Measurements from ENCODE around the gene IPO13. TPM values are rescaled to one million over a fixed set of nuclear protein-coding genes. Genes with fewer than 3 reads are reported as not detected.

The IPO13 gene
- total RNA-seq, 8 experiments from 2014 or later: 21.1 to 30.4 (median 26.7) TPM

- ATAC-seq (replicated peaks in 6 of 8): no peak
- no peak overlapping the region for H3K27ac ChIP-seq
- in situ Hi-C loops (cut with MboI; ENCODE audit: low pct_unique_long_range_greater_than_20kb in 2 of 9, low sequenced_read_pairs in 9 of 9, unreplicated experiment in 9 of 9): no loop called here
- H3K4me1 ChIP-seq (replicated peaks in 1 of 2): peaks cover 16 to 20% of the 10 kb centered on the region in 2 donors
- no peak overlapping the region for H3K4me3 ChIP-seq
- 84 to 100% (median 92%) methylated on average over 3 to 7 of the region's 17 CpGs; no CpG with 5 or more reads in 6 of the 10 experiments for WGBS, 10 experiments
Measured at GRCh38 chr1:43971336-43971980, 24.7 kb downstream of the IPO13 start.

- peaks cover 28 to 43% of the 10 kb centered on the region in 2 donors for H3K4me1 ChIP-seq (replicated peaks in 1 of 2)
- 34 to 86% (median 55%) methylated on average over 1 to 9 of the region's 9 CpGs for WGBS, 10 experiments
- in situ Hi-C loops (cut with MboI; ENCODE audit: low pct_unique_long_range_greater_than_20kb in 2 of 9, low sequenced_read_pairs in 9 of 9, unreplicated experiment in 9 of 9): no loop called here
Measured at GRCh38 chr1:43973981-43974442, 27.3 kb downstream of the IPO13 start.

GRCh38 chr1:43974443-43975248 lies 27.9 kb downstream of the IPO13 start, which contains the start of gene ATP6V0B:
TSS of gene ATP6V0B (plus strand) at chr1:43974960. CDS start at chr1:43975041, 81 bp downstream.
- in situ Hi-C loops (cut with MboI; ENCODE audit: low pct_unique_long_range_greater_than_20kb in 2 of 9, low sequenced_read_pairs in 9 of 9, unreplicated experiment in 9 of 9): no loop called here
- Histone ChIP-seq H3K4me1 (replicated peaks in 1 of 2) (peaks cover 28 to 41% of the 10 kb centered on the region in 2 donors), H3K4me3 (peak within 1 kb of the TSS; percentile 69 to 92 (median 78)), H3K27ac (peak within 1 kb of the TSS; percentile 82 to 88)
- peak; percentile 62 to 80 (median 70) for ATAC-seq (replicated peaks in 6 of 8)
- WGBS, 10 experiments: 0 to 1% (median 0%) methylated on average over 2 to 26 of the region's 93 CpGs; no CpG with 5 or more reads in 6 of the 10 experiments

More at GRCh38 chr1:43973981-43974442, 27.3 kb downstream of the IPO13 start:
- no peak for ATAC-seq (replicated peaks in 6 of 8)
- Histone ChIP-seq H3K27ac (peak overlapping the region in 1 of 2 donors; percentile 88), H3K4me3 (peak overlapping the region; percentile 69 to 92 (median 78))

DNA sequence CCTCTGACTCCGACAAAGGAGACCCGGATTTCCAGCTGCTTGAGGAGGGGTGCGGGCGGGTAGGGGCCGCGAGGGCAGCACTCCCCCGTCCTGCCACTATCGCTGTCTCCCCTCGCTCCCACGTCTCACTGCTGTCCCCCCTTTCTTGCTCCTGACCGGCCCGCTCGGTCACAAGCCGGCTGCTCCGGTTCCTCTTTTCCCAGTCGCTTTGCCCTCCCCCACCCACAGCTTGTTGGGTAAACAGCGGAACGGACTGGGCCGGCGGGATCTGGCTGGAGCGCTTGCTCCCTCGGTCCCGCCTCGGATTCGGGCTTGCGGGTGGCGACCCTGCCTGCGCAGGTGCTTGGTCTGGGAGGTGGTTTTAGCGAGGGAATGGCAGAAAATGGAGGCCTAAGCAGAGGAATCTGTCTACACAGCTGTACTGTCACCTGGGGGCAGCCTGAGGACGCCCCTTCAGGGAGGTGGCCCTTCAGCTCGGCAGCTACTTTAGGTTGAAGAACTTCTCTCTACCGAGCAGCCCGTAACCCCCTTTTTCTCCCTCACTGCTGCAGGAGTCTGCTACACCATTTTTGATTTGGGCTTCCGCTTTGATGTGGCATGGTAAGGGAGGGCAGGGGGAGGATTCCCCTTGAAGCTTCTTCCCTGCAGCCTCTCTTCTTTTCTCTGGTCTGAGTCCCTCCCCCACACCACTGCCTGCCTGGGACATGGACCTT lies 28.7 kb downstream of the IPO13 start:
- Histone ChIP-seq H3K4me3 (peak overlapping the region; percentile 69 to 92 (median 78)), H3K4me1 (replicated peaks in 1 of 2) (peaks cover 33 to 45% of the 10 kb centered on the region in 2 donors), H3K27ac (peak overlapping the region; percentile 82 to 88)
- in situ Hi-C loops (cut with MboI; ENCODE audit: low pct_unique_long_range_greater_than_20kb in 2 of 9, low sequenced_read_pairs in 9 of 9, unreplicated experiment in 9 of 9): no loop called here
- 0 to 17% (median 5%) methylated on average over 1 to 26 of the region's 34 CpGs; no CpG with 5 or more reads in 3 of the 10 experiments for WGBS, 10 experiments
- peak in 2 of 8 experiments; percentile 2 to 7 for ATAC-seq (replicated peaks in 6 of 8)

GRCh38 chr1:43976045-43976444 lies 29.3 kb downstream of the IPO13 start:
- in situ Hi-C loops (cut with MboI; ENCODE audit: low pct_unique_long_range_greater_than_20kb in 2 of 9, low sequenced_read_pairs in 9 of 9, unreplicated experiment in 9 of 9): no loop called here
- peak overlapping the region; percentile 69 to 92 (median 78) for H3K4me3 ChIP-seq
- H3K27ac ChIP-seq: no peak overlapping the region
- 80 to 100% (median 95%) methylated on average over 1 to 3 of the region's 4 CpGs; no CpG with 5 or more reads in 6 of the 10 experiments for WGBS, 10 experiments
- peaks cover 31 to 45% of the 10 kb centered on the region in 2 donors for H3K4me1 ChIP-seq (replicated peaks in 1 of 2)
- no peak for ATAC-seq (replicated peaks in 6 of 8)

- Histone ChIP-seq H3K4me1 (replicated peaks in 1 of 2) (peaks cover 31 to 44% of the 10 kb centered on the region in 2 donors), H3K27ac (no peak overlapping the region), H3K4me3 (peak overlapping the region in 2 of 5 donors; percentile 80 to 92)
- WGBS, 10 experiments: 60 to 100% (median 96%) methylated on average over 1 to 8 of the region's 8 CpGs; no CpG with 5 or more reads in 4 of the 10 experiments
- in situ Hi-C loops (cut with MboI; ENCODE audit: low pct_unique_long_range_greater_than_20kb in 2 of 9, low sequenced_read_pairs in 9 of 9, unreplicated experiment in 9 of 9): no loop called here
- ATAC-seq (replicated peaks in 6 of 8): no peak
Measured at GRCh38 chr1:43976890-43977289, 30.1 kb downstream of the IPO13 start.

GRCh38 chr1:43977376-43978263 lies 30.9 kb downstream of the IPO13 start:
- in situ Hi-C loops (cut with MboI; ENCODE audit: low pct_unique_long_range_greater_than_20kb in 2 of 9, low sequenced_read_pairs in 9 of 9, unreplicated experiment in 9 of 9): no loop called here

GRCh38 chr1:43978264-43978550 lies 31.5 kb downstream of the IPO13 start:
- peak overlapping the region; percentile 54 to 90 (median 76) for H3K4me3 ChIP-seq
- peaks cover 31 to 44% of the 10 kb centered on the region in 2 donors for H3K4me1 ChIP-seq (replicated peaks in 1 of 2)
- in situ Hi-C loops (cut with MboI; ENCODE audit: low pct_unique_long_range_greater_than_20kb in 2 of 9, low sequenced_read_pairs in 9 of 9, unreplicated experiment in 9 of 9): no loop called here
- no peak for ATAC-seq (replicated peaks in 6 of 8)
- 0 to 86% (median 37%) methylated on average over 1 to 4 of the region's 5 CpGs; no CpG with 5 or more reads in 6 of the 10 experiments for WGBS, 10 experiments
- H3K27ac ChIP-seq: peak overlapping the region in 1 of 2 donors; percentile 78

More at GRCh38 chr1:43977376-43978263, 30.9 kb downstream of the IPO13 start:
- no peak for ATAC-seq (replicated peaks in 6 of 8)
- Histone ChIP-seq H3K27ac (no peak overlapping the region), H3K4me1 (replicated peaks in 1 of 2) (peaks cover 31 to 44% of the 10 kb centered on the region in 2 donors), H3K4me3 (peak overlapping the region in 2 of 5 donors; percentile 3 to 90)
- WGBS, 10 experiments: 75 to 100% (median 95%) methylated on average over 1 to 9 of the region's 9 CpGs; no CpG with 5 or more reads in 1 of the 10 experiments

DNA sequence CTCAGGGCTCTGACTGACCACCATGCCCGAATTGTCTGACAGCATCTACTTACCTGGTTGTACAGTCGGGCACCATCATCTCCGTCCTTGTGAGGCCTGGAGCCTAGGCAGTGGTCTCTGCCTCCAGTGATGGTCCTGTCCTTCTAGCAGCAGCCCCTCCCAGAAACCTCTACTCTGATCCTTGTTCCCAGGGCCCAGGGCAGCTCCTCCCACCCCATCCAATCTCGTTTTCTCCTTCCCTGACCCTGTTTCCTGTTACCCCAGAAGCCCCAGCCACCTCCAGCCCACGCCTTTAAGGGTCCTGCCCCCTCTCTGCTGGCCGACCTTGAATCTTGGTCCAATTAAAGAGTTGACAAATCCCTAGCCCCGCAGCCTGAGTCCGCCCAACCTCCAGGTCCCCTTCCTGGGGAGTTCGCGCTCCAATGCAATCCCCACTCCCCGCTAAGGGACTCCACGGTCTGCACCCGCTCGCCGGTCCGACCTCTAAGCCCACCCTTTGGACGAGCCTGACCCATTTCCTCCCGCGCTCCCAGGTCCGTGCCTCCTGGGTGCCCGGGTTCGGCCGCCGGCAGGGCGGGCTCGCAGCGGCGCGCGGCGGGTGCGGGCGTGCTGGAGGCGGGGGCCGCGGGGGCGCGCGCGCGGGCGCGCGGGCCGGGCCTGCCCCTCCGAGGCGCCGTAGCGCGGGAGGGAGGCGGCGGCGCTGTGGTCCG lies 32.0 kb downstream of the IPO13 start, which contains the start of gene B4GALT2:
B4GALT2 (plus strand) TSS at position 660 of the 710 bp plus-strand sequence. CDS start 1,951 bp downstream, outside the sequence.
- Histone ChIP-seq H3K4me3 (peak within 1 kb of the TSS; percentile 54 to 90 (median 76)), H3K27ac (peak within 1 kb of the TSS; percentile 66 to 78), H3K4me1 (replicated peaks in 1 of 2) (peaks cover 31 to 44% of the 10 kb centered on the region in 2 donors)
- peak; percentile 0 to 33 (median 16) for ATAC-seq (replicated peaks in 6 of 8)
- in situ Hi-C loops (cut with MboI; ENCODE audit: low pct_unique_long_range_greater_than_20kb in 2 of 9, low sequenced_read_pairs in 9 of 9, unreplicated experiment in 9 of 9): no loop called here
- WGBS, 10 experiments: 0 to 16% (median 0%) methylated on average over 1 to 8 of the region's 54 CpGs; no CpG with 5 or more reads in 5 of the 10 experiments

DNA sequence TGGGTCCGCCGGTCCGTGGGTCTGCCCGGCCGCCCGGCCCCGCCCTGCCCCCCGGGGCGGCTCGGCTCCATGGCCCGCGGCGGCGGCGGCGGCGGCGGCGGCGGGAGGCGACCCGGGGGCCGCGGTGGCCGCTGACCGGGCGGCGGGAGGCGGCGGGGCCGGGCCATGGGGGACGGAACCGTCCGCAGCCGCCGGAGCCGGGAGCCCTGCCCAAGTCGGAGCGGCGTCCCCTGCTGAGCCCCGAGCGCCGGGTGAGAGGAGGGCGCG lies 32.4 kb downstream of the IPO13 start:
- in situ Hi-C loops (cut with MboI; ENCODE audit: low pct_unique_long_range_greater_than_20kb in 2 of 9, low sequenced_read_pairs in 9 of 9, unreplicated experiment in 9 of 9): no loop called here
- ATAC-seq (replicated peaks in 6 of 8): peak in 2 of 8 experiments; percentile 2
- peaks cover 27 to 42% of the 10 kb centered on the region in 2 donors for H3K4me1 ChIP-seq (replicated peaks in 1 of 2)
- peak overlapping the region; percentile 54 to 90 (median 76) for H3K4me3 ChIP-seq
- WGBS, 10 experiments: no CpG with 5 or more reads among the region's 45 CpGs
- H3K27ac ChIP-seq: peak overlapping the region; percentile 66 to 78

- peak; percentile 31 to 69 (median 58) for ATAC-seq (replicated peaks in 6 of 8)
- Histone ChIP-seq H3K27ac (peak overlapping the region; percentile 66 to 78), H3K4me3 (peak overlapping the region; percentile 54 to 90 (median 76)), H3K4me1 (replicated peaks in 1 of 2) (peaks cover 27 to 42% of the 10 kb centered on the region in 2 donors)
- WGBS, 10 experiments: 10 to 61% (median 60%) methylated on average over 1 to 2 of the region's 45 CpGs; no CpG with 5 or more reads in 7 of the 10 experiments
- in situ Hi-C loops (cut with MboI; ENCODE audit: low pct_unique_long_range_greater_than_20kb in 2 of 9, low sequenced_read_pairs in 9 of 9, unreplicated experiment in 9 of 9): no loop called here
Measured at GRCh38 chr1:43979528-43980254, 32.9 kb downstream of the IPO13 start.

Measured in motor neuron (in vitro differentiated cells).